ENCODE results near the gene MRPL30.
"Not testable (repeated sequence)": the region's sequence is repeated elsewhere in the genome, so short reads cannot be mapped to it uniquely, and the experiment has no call there.

Gene MRPL30

GRCh38 chr2:99187011-99187410 lies 6.0 kb downstream of the MRPL30 start:
- no peak for DNase-seq

GRCh38 chr2:99188357-99188756 lies 7.4 kb downstream of the MRPL30 start:
- no peak for DNase-seq

GRCh38 chr2:99190548-99190947 lies 9.6 kb downstream of the MRPL30 start:
- no peak for DNase-seq

- not testable (repeated sequence) for DNase-seq
Observed at GRCh38 chr2:99192364-99192763, 11.4 kb downstream of the MRPL30 start.

- DNase-seq: no peak
Observed at GRCh38 chr2:99198103-99198841, 17.3 kb downstream of the MRPL30 start.

GRCh38 chr2:99200076-99200800 lies 19.3 kb downstream of the MRPL30 start:
- DNase-seq: no peak

- DNase-seq: no peak
Observed at GRCh38 chr2:99201959-99202678, 21.1 kb downstream of the MRPL30 start.

GRCh38 chr2:99205491-99205890 lies 24.5 kb downstream of the MRPL30 start:
- no peak for DNase-seq

GRCh38 chr2:99216096-99216495 lies 35.1 kb downstream of the MRPL30 start:
- DNase-seq: no peak

GRCh38 chr2:99217929-99218501 lies 37.0 kb downstream of the MRPL30 start:
- no peak for DNase-seq

- not testable (repeated sequence) for DNase-seq
Observed at GRCh38 chr2:99233177-99233576, 52.2 kb downstream of the MRPL30 start.

GRCh38 chr2:99238599-99238998 lies 57.6 kb downstream of the MRPL30 start:
- no peak for DNase-seq

GRCh38 chr2:99240431-99240830 lies 59.4 kb downstream of the MRPL30 start:
- no peak for DNase-seq

GRCh38 chr2:99242151-99242550 lies 61.2 kb downstream of the MRPL30 start:
- no peak for DNase-seq
